Stimulated activated CD8-positive, alpha-beta memory T cell treated with anti-CD3 and anti-CD28 coated beads, Interleukin-15, amount 100 ng/mL, for 1 hour (primary cell): Measurements from ENCODE around the gene FUT8.
"Not testable (repeated sequence)": the region's sequence is repeated elsewhere in the genome, so short reads cannot be mapped to it uniquely, and the experiment has no call there.

Experiments used
- DNase-seq: peaks from one replicate; pipeline ENCODE4 v3.0.0-alpha.2; 2020; ENCODE audit warnings: low read depth

FUT8 gene

DNA sequence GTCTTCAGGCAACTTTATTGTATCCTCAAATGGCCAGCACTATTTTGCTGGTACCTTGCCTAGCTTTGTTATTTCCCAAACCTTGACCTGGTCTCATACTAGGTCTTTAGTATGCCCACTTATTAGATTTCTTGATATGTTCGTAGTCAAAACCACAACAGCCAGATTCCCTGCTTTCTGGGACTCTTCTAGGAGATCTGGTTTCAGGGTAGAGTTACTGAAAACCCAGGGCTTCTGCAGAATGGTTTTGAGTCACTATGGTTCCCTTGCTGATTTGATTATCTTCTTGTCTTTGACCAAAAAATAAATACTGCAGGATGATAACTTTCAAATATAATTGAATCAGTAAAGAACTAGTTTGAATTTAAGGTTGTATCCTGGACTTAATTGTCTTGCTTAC lies 211.2 kb downstream of the FUT8 start:
- no peak for DNase-seq

DNA sequence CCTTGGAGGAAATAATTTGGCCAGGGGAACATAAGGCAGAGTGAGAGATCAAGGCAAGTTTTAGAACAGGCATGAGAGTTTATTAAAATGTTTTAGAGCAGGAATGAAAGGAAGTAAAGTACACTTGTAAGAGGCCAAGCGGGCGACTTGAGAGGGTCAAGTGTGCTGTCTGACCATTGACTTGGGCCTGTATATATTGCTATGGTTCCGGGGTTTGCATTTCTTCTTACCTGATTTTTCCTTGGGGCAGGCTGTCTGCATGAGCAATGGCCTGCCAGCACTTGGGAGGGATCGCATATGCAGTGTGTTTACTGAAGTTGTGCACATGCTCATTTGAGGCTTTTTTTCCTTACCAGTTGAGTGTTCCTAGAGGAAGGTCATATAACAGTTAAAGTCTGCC lies 214.8 kb downstream of the FUT8 start:
- no peak for DNase-seq

DNA sequence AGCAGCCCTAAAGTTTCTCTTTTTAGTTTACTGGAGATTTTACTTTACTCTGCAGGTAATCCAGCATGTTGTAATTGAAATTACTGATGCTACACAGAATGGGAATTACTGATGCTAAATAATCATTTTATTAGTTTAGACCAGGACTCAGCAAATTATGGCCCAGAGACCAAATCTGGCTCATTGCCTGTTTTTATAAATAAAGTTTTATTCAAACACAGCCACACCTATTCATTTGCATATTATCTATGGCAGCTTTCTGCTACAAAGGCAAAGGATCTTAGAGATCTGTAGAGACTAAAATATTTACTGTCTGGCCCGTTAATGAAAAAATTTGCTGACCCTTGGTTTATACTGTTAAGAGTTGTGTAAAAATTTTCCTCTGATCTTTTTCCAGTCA lies 216.1 kb downstream of the FUT8 start:
- no peak for DNase-seq

DNA sequence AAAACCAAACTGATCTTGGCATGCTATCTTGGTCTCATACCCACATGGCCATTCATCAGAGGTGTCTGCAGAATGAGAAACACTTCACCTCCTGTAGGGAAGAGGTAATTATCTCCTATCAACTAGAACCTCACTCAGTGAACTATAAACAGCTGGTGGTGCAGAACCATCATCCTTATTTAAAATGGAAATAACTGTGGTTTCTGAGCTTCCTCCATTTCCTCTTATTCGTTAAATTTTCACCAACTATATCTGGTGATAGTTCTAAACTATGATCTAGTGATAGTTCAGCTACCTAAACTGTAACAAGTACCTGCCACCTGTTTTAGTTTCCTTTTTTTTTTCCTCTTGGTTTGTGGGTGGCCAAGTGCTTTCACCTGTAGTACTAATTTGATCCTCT lies 218.5 kb downstream of the FUT8 start:
- no peak for DNase-seq

DNA sequence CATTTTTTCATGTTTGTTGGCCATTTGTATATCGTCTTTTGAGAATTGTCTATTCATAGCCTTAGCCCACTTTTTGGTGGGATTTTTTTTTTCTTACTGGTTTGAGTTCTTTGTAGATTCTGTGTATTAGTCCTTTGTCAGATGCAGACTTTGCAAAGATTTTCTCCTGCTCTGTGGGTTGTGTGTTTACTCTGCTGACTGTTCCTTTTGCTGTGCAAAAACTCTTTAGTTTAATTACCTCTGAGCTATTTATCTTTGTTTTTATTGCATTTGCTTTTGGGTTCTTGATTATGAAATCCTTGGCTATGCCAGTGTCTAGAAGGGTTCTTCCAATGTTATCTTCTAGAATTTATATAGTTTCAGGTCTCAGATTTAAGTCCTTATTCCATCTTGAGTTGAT lies 220.0 kb downstream of the FUT8 start:
- no peak for DNase-seq

DNA sequence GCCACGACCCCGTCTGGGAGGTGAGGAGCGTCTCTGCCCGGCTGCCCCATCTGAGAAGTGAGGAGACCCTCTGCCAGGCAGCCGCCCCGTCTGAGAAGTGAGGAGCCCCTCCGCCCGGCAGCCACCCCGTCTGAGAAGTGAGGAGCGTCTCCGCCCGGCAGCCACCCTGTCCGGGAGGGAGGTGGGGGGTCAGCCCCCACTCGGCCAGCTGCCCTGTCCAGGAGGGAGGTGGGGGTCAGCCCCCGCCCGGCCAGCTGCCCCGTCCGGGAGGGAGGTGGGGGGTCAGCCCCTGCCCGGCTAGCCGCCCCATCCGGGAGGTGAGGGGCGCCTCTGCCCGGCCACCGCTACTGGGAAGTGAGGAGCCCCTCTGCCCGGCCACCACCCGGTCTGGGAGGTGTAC lies 221.1 kb downstream of the FUT8 start:
- DNase-seq: not testable (repeated sequence)

DNA sequence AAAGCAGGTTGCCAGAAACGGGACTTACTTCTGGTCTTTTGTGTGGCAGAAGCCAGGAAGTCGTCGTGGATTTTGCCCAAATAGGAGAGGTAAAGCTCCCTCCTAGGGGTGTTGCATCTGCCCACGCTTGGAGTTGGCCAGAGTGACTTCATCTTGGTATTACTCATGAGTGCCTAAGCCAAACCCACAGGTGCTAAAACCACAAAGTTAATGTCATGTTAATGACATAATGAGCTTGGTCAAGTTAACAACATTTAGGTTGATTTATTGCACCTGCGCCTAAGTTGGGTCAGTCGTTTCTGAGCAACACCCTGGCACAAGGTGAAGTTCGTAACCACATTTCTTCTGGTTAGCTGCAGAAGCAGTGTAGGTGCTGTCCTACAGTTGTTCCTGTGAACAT lies 225.2 kb downstream of the FUT8 start:
- peak; percentile 1 for DNase-seq

DNA sequence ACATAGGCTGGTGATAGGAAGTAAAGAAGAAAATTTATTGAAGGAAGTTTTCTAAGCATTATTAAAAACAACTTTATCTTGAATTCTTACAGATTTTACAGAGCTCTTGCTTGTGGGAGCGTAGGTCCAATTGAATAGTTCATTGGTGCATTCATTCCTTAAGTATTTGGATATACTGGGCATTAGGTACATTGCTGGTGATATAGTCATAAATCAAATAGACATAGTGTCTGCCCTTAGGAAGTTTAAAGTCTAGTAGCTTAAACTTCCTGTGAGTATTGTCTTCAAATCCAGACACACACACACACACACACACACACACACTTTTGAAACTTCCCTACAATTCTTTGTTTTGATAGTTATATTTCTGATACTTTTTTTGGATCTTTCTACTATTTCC lies 226.7 kb downstream of the FUT8 start:
- no peak for DNase-seq

DNA sequence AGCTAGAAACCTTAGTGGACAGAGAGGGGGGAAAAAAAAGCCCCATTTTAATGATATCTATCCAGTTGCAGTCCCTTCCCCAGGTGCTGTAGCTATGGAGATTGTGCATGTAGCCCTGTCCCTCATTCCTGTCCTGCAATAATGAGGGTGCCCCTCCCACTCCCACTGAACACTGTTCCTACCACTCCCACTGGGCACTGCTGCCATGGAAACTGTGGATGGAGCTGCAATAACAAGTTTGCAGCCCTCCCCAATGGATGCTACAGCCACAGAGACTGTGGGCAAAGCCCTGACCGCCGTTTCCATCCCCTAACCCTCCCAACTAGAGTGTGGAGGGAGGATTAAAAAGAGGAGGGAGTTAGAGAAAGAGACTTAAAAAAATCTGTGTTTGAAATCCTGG lies 238.3 kb downstream of the FUT8 start:
- DNase-seq: no peak

DNA sequence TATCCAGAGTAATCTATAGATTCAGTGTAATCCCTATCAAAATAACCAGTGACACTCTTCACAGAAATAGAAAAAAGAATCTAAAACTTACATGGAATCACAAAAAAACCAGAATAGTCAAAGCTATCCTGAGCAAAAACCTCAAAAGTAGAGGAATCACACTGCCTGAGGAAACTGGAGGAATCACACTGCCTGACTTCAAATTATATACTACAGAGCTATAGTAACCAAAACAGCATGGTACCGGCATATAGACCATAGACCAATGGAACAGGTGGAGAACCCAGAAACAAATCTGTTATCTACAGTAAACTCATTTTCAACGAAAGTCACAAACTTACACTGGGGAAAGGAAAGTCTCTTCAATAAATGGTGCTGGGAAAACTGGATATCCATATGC lies 244.0 kb downstream of the FUT8 start:
- no peak for DNase-seq

DNA sequence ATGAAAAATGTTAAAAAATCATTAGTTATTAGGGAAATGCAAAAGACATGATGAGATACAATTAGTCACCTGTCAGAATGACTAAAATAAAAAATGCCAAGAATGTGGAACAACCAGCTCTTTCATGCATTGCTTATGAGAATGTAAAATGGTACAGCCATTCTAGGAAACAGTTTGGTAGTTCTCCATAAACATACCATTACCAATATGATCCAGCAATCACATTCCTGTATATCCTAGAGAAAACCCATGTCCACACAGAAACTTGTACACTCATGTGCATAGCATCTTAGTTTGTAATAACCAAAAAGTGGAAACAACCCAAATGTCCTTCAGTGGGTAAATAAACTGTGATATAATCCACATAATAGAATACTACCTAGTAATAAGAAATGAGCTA lies 245.7 kb downstream of the FUT8 start:
- DNase-seq: no peak

DNA sequence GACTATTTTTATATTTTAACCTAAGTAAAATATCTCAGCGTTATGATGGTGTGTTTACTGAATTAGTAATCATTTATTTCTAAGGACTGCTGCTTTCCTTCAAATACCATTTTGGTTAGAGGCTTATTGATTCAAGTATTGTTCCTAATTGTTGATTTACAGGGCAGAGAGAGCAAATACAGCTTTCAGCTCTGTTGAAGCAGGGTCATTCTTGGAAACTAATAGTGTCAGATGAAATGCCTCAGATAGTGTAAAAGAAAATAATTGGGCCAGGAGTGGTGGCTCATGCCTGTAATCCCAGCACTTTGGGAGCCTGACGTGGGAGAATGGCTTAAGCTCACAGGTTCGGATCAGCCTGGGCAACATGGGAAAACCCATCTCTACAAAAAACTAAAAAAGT lies 249.3 kb downstream of the FUT8 start:
- DNase-seq: no peak

DNA sequence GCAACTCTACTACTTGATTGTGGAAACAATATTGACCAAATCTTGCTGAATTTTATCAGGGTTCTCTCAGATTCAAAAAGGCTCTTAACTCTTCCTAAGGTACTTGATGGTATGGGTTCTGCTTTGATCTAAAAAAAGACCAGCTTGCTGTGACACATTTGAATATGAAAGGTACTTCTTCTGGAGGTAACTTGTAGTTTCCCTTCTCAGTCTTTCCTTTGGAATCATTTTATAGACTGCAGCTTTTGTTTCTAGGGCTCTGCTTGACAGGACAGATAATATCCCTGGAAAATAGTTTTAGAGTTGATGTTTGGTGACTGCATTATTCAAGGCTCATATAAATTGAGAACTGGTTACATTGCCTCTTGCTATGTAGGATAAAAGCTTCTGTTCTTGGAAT lies 251.9 kb downstream of the FUT8 start:
- DNase-seq: no peak

DNA sequence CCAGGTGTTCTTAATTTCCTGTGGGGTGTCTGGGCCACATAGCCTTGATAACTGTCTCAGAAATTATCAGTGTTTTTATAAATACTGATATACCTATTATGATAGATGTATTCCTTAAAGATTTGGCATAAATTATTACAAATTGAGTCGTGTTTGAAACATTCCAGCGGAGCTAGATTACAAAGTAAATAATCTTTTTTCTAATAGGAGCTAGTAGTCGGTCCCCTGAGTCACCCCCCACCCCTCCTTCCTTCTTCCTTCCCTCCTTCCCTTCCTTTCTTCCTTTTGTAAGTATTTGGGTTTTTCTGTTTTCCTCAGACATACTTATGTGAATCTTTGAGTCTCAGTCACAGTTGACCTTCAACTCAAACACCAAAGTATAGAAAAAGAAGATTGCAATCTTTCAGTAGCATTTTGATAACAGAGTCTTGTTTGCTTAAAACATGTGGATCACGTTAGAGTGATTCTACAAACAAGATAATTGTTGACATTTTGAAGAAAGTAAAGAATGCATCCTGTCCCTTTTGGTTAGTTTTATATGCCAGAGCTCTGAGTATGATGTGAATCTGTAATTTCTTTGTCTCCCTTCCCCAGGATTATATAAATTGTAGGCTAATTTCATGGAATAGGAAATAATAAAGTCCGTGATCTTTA lies 264.0 kb downstream of the FUT8 start:
- DNase-seq: no peak

DNA sequence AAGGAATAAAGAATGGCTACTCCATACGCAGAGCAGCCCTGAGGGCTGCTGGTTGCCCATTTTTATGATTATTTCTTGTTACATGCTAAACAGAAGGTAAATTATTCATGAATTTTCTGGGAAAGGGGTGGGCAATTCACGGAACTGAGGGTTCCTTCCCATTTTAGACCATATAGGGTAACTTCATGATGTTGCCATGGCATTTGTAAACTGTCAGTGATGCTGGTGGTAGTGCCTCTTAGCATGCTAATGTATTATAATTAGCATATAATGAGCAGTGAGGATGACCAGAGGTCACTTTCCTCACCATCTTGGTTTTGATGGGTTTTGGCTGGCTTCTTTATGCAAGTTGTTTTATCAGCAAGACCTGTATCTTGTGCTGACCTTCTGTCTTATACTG lies 273.0 kb downstream of the FUT8 start:
- no peak for DNase-seq

DNA sequence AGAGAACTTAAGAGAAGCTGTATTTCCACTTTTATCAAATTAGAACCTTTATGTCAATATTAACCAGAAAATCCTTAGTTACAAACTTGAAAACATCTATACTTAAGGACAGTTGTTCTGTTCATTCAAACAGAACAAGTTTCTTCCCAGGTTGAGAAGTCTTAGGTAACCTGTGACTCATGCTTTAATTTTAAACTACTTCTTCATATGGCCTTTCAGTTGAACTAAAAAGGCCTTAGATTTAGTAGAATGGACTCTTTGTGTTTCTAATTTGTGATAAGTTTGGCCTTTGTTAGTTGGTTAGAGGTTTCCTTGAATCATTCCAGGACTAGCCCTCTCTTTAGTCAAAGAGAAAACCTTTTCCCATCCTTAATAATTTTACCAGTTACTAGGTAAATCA lies 274.2 kb downstream of the FUT8 start:
- DNase-seq: no peak

DNA sequence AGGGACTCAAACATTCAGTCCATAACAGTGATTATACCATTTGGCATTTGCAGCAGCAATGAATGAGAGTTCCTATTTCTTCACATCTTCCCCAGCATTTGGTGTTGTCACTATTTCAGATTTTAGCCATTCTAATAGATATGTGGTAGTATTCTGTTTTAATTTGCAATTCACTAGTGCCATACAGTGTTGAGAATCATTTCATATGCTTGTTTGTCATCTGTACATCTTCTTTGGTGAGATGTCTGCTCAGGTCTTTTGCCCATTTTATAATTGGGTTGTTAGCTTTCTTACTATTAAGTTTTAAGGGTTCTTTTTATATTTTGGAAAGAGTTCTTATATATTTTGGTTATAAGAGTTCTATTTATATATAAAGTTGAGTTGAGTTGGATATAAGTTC lies 276.5 kb downstream of the FUT8 start:
- no peak for DNase-seq

DNA sequence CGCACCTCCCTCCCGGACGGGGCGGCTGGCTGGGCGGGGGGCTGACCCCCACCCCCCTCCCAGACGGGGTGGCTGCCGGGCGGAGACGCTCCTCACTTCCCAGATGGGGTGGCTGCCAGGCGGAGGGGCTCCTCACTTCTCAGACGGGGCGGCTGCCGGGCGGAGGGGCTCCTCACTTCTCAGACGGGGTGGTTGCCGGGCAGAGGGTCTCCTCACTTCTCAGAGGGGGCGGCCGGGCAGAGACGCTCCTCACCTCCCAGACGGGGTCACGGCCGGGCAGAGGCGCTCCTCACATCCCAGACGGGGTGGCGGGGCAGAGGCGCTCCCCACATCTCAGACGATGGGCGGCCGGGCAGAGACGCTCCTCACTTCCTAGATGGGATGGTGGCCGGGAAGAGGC lies 280.0 kb downstream of the FUT8 start:
- DNase-seq: not testable (repeated sequence)

DNA sequence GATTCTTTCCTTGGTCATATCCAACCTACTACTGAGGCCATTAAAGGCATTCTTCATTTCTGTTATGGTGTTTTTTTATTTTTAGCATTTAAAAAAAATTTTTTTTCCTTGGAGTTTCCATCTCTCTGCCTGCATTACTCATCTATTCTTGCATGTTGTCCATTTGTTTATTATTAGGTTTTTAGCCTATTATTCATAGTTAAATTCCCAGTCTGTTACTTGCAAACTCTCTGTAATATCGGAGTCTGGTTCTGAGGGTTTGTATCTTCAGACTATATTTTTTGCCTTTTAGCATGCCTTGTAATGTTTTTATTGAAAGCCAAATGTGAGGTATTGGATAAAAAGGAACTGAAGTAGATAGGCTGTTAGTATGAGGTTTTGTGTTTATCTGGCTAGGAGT lies 284.3 kb downstream of the FUT8 start:
- no peak for DNase-seq

DNA sequence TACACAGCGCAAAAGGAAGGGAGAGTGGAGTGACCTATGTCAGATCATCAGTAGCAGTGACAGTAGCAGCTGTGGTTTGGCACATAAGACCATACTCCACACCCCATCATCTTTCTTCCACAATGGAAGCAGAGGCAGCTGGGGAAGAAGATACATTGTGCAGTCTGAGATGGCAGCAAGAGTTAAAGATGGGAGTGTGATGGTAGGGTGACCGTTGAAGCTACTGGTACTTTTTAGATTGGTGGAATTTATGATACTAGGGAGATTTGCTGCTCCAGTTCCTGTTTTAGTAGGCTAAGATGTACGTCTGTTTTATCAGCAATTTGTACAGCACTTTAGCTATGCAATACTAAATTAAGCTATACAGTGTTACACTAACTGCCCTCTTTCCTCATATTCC lies 291.0 kb downstream of the FUT8 start:
- no peak for DNase-seq

DNA sequence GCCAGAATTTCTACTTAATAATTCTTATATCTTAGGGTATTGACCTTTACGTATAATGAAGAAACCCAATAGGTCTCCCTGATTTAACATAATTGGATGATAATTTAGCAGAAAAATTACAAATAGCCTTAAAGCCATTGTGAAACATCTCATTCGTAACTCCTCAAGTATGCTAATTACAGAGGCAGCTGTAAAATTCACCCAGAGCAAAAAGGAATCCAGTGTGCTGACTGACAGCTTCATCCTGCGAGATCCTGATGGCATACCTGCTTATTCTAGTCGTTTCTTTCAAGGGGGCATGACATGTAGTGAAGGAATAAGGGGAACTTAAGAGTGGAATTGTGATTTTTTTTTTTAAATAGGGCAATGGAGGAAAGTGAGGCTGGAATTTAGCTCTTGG lies 291.5 kb downstream of the FUT8 start:
- no peak for DNase-seq

DNA sequence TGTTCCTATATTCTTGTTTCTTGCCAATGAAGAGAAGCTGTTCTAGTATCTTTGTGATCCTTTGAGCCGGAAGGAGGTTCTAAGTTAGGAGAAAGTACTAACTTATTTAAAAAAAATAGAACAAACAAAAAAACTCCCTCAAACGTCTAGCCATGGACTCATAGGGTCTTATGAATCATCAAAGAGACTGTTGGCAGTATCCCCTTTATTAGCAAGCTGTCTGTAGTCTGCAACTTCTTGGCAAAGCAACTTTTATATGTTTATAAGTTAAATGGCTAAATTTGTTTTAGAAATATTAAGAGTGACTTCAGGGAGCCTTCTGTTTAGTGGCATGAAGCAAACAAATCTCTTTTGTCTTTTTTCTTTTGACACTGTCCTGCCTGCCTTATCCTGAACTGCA lies 291.9 kb downstream of the FUT8 start:
- DNase-seq: no peak

DNA sequence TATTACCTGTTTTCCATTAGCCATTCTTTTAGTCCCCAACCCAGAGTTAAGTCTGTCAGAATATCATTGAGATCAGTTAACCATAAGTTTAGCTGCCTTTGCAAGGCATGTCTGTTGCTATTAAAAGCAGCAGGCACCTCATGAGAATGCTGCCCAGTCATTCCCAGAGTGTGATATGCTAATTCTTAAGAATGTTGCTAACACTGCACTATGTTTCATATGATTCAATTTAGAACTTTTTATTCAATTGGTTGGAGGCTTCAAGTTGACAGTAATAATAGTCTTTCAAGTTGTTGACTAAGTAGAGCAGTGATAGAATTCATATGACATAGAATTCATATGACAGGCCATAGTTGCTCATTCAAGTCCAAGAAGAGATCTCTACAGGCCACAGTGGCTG lies 292.3 kb downstream of the FUT8 start:
- no peak for DNase-seq

DNA sequence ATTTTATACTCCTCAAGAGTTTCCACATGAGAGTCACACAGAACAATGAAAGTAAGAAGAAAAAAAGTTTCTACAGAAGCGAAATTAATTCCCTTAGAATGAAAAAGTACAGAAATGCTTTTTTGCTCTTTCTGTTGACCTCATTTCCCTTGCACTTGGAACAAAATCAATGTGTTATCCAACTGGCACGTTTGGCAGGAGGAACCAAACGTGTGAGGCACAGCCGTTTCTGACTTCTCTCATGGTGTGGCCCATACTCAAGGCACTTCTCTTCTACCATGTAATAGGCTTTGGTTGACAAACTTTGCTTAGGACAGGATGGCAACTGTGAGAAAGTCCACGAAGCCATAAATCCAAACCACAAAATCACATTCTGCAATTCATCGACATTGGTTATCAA lies 297.0 kb downstream of the FUT8 start:
- no peak for DNase-seq

DNA sequence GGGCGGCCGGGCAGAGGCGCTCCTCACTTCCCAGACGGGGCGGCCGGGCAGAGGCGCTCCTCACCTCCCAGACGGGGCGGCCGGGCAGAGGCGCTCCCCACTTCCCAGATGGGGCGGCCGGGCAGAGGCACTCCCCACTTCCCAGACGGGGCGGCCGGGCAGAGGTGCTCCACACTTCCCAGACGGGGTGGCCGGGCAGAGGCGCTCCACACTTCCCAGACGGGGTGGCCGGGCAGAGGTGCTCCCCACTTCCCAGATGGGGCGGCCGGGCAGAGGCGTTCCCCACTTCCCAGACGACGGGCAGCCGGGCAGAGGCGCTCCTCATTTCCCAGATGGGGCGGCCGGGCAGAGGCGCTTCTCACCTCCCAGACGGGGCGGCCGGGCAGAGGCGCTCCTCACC lies 304.3 kb downstream of the FUT8 start:
- not testable (repeated sequence) for DNase-seq
